Gastrocnemius medialis (tissue), 4 donors: ENCODE measurements around the gene ZNF598.

ENCODE experiments used
- CTCF ChIP-seq, 5 experiments: fragments of 450-650 bp in 3 of 5; fragments of 200-600 bp in 2 of 5; sonication (generic) in 2 of 5; IDR thresholded peaks in 4 of 5; conservative IDR thresholded peaks in 1 of 5; 1 replicate in 4 of 5; 2 replicates in 1 of 5; pipeline ENCODE4 v1.5.1; 2016 to 2019; ENCODE audit warnings: antibody characterized with exemption in 5 of 5, mild to moderate bottlenecking in 3 of 5, moderate library complexity in 3 of 5
- POLR2A ChIP-seq, 2 donors: fragments of 450-650 bp; IDR thresholded peaks; one replicate each; pipeline ENCODE4 v1.6.1; 2017; ENCODE audit warnings: antibody characterized with exemption in 2 of 2, mild to moderate bottlenecking in 2 of 2, moderate library complexity in 2 of 2

DNA sequence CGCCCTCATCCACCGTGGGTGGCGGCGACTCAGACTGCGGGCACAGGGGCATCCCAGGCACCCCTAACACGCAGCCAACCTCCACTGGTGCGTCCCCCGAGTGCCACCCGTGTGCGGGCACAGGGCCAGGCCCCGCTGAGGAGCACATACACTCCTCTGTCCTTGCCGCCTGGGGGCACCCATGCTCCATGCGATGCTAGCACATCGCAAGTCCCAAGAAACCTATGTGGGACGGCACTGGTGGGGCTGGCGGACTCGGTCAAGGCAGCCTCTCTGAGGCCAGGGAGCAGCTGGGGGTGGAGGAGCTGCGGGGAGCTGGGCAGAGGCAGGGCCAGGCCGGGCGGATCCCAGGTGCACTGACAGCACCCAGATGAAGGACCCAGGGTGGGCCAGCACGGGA lies 4.0 kb downstream of the ZNF598 start:
- TF ChIP-seq POLR2A (IDR thresholded peaks at IDR 0.05) (no peak), CTCF (IDR thresholded peaks at IDR 0.05 in 4 of 5, conservative IDR thresholded peaks at IDR 0.05 in 1 of 5) (no peak)
